Measurements from ENCODE around the gene RTTN.

DNA sequence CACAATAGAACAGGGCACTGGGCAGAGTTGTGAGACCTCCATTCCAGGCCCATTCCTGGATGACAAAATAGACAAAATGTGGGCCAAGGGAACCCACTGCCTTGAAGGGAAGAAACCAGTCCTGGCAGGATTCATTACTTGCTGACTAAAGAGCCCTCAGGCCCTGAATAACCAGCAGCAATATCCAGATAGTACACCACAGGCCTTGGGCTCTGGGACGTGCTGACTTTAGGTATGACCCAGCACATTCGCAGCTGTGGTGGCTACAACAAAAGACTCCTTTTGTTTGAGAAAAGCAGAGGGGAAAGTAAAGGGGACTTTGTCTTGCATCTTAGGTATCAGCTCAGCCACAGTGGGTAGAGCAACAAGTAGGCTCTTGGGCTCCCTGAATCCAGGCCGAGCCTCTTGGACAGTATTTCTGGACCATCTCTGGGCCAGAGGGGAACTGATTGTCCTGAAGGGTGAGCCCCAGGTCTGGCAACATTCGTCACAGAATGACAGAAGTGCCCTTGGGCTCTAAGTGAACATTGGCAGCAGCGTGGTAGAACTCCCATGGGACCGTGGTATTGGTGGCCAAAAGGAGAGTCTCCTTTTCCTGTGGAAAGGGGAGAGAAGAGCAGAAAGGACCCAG is 167.9 kb downstream of the RTTN start:
- no peak for TF ChIP-seq ZFP30 (CRISPR knock-in tag; IDR thresholded peaks at IDR 0.05)
- TF ChIP-seq, protein P1, sequence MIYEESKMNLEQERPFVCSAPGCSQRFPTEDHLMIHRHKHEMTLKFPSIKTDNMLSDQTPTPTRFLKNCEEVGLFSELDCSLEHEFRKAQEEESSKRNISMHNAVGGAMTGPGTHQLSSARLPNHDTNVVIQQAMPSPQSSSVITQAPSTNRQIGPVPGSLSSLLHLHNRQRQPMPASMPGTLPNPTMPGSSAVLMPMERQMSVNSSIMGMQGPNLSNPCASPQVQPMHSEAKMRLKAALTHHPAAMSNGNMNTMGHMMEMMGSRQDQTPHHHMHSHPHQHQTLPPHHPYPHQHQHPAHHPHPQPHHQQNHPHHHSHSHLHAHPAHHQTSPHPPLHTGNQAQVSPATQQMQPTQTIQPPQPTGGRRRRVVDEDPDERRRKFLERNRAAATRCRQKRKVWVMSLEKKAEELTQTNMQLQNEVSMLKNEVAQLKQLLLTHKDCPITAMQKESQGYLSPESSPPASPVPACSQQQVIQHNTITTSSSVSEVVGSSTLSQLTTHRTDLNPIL (CRISPR knock-in tag; IDR thresholded peaks at IDR 0.05; ENCODE audit: low read depth), result no peak
- TF ChIP-seq TCF4 (CRISPR knock-in tag; IDR thresholded peaks at IDR 0.05; ENCODE audit: borderline replicate concordance), result no peak
- TF ChIP-seq ARNTL (CRISPR knock-in tag; IDR thresholded peaks at IDR 0.05; ENCODE audit: borderline replicate concordance, low read depth), result no peak
- TF ChIP-seq TOX (CRISPR knock-in tag; IDR thresholded peaks at IDR 0.05; ENCODE audit: borderline replicate concordance), result no peak
- TF ChIP-seq, protein P2, sequence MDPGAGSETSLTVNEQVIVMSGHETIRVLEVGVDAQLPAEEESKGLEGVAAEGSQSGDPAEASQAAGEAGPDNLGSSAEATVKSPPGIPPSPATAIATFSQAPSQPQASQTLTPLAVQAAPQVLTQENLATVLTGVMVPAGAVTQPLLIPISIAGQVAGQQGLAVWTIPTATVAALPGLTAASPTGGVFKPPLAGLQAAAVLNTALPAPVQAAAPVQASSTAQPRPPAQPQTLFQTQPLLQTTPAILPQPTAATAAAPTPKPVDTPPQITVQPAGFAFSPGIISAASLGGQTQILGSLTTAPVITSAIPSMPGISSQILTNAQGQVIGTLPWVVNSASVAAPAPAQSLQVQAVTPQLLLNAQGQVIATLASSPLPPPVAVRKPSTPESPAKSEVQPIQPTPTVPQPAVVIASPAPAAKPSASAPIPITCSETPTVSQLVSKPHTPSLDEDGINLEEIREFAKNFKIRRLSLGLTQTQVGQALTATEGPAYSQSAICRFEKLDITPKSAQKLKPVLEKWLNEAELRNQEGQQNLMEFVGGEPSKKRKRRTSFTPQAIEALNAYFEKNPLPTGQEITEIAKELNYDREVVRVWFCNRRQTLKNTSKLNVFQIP (CRISPR knock-in tag; IDR thresholded peaks at IDR 0.05; ENCODE audit: borderline replicate concordance, low read depth), result no peak
- TF ChIP-seq, protein P3, sequence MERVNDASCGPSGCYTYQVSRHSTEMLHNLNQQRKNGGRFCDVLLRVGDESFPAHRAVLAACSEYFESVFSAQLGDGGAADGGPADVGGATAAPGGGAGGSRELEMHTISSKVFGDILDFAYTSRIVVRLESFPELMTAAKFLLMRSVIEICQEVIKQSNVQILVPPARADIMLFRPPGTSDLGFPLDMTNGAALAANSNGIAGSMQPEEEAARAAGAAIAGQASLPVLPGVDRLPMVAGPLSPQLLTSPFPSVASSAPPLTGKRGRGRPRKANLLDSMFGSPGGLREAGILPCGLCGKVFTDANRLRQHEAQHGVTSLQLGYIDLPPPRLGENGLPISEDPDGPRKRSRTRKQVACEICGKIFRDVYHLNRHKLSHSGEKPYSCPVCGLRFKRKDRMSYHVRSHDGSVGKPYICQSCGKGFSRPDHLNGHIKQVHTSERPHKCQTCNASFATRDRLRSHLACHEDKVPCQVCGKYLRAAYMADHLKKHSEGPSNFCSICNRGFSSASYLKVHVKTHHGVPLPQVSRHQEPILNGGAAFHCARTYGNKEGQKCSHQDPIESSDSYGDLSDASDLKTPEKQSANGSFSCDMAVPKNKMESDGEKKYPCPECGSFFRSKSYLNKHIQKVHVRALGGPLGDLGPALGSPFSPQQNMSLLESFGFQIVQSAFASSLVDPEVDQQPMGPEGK (CRISPR knock-in tag; IDR thresholded peaks at IDR 0.05; ENCODE audit: borderline replicate concordance), result no peak
- no peak for TF ChIP-seq GLIS3 (CRISPR knock-in tag; IDR thresholded peaks at IDR 0.05)
- TF ChIP-seq ZNF8 (CRISPR knock-in tag; IDR thresholded peaks at IDR 0.05), result no peak
- TF ChIP-seq OSR1 (CRISPR knock-in tag; IDR thresholded peaks at IDR 0.05), result no peak
